Loucy (cell line): ENCODE results near the gene PDRG1.

Experiments used
- H2AFZ ChIP-seq: fragments of 200-600 bp; sonication (generic); 2 replicates; pipeline ENCODE4 v1.6.0; 2016; ENCODE audit warnings: antibody characterized with exemption, mild to moderate bottlenecking, low read length, moderate library complexity
- H3F3A ChIP-seq: fragments of 200-600 bp; 2 replicates; pipeline ENCODE4 v1.6.0; 2016; ENCODE audit warnings: antibody characterized with exemption, low read depth, mild to moderate bottlenecking
- H3K27me3 ChIP-seq: fragments of 200-600 bp; sonication (generic); 2 replicates; pipeline ENCODE4 v1.6.1; 2014; ENCODE audit warnings: low read length, mild to moderate bottlenecking; ENCODE audit not compliant: insufficient read depth, poor library complexity, severe bottlenecking
- H3K36me3 ChIP-seq: fragments of 200-600 bp; sonication (generic); 2 replicates; pipeline ENCODE4 v1.6.1; 2016; ENCODE audit warnings: low read length; ENCODE audit not compliant: insufficient read depth
- H3K4me1 ChIP-seq: fragments of 200-600 bp; sonication (generic); 2 replicates; pipeline ENCODE4 v1.5.1; 2014; ENCODE audit warnings: low read length, mild to moderate bottlenecking; ENCODE audit not compliant: insufficient read depth, poor library complexity, severe bottlenecking
- H3K4me2 ChIP-seq: fragments of 200-600 bp; sonication (generic); 2 replicates; pipeline ENCODE4 v1.6.0; 2014; ENCODE audit warnings: antibody characterized with exemption, low read length, low read depth, mild to moderate bottlenecking; ENCODE audit not compliant: poor library complexity, severe bottlenecking
- H3K4me3 ChIP-seq: fragments of 200-600 bp; sonication (generic); 2 replicates; pipeline ENCODE4 v1.5.1; 2014; ENCODE audit warnings: low read length, mild to moderate bottlenecking, mixed read lengths; ENCODE audit not compliant: poor library complexity, severe bottlenecking
- H3K79me2 ChIP-seq: fragments of 200-600 bp; sonication (generic); 2 replicates; pipeline ENCODE4 v1.6.1; 2014; ENCODE audit warnings: low read length; ENCODE audit not compliant: insufficient read depth
- H3K9ac ChIP-seq: fragments of 200-600 bp; sonication (generic); 2 replicates; pipeline ENCODE4 v1.6.0; 2014; ENCODE audit warnings: mild to moderate bottlenecking, low read depth, low read length, moderate library complexity; ENCODE audit not compliant: poor library complexity, severe bottlenecking
- H3K9me2 ChIP-seq: fragments of 200-600 bp; sonication (generic); replicated peaks from 2 replicates; pipeline ENCODE4 v1.6.1; 2016; ENCODE audit warnings: low read depth, low read length, mixed read lengths
- H3K9me3 ChIP-seq: fragments of 200-600 bp; sonication (generic); 2 replicates; pipeline ENCODE4 v1.6.1; 2014; ENCODE audit warnings: mild to moderate bottlenecking, antibody characterized with exemption, low read length, low read depth; ENCODE audit not compliant: insufficient read depth
- H4K20me1 ChIP-seq: fragments of 200-600 bp; sonication (generic); 2 replicates; pipeline ENCODE4 v1.6.0; 2014; ENCODE audit warnings: antibody characterized with exemption, low read length, mild to moderate bottlenecking; ENCODE audit not compliant: insufficient read depth, poor library complexity, severe bottlenecking
- EZH2phosphoT487 ChIP-seq: fragments of 200-600 bp; IDR thresholded peaks from 2 replicates; pipeline ENCODE4 v1.6.1; 2018; ENCODE audit warnings: antibody characterized with exemption, mild to moderate bottlenecking, moderate library complexity, borderline replicate concordance
- TF ChIP-seq, protein P1 (sequence below): fragments of 200-600 bp; sonication (generic); conservative IDR thresholded peaks from 2 replicates; pipeline ENCODE4 v1.5.1; 2014; ENCODE audit warnings: mild to moderate bottlenecking, antibody characterized with exemption, low read length

The PDRG1 gene

GRCh38 chr20:31927627-31928159 lies 24.2 kb downstream of the PDRG1 start:
- Histone ChIP-seq H3K79me2 (no peaks in the 10 kb centered on the region), H3K36me3 (no peaks in the 10 kb centered on the region), H3K4me3 (no peak overlapping the region), H3K4me1 (peaks cover 4% of the 10 kb centered on the region), H3F3A (no peaks in the 10 kb centered on the region), H3K9me3 (no peaks in the 10 kb centered on the region), H3K9me2 (no peaks in the 10 kb centered on the region), H4K20me1 (no peaks in the 10 kb centered on the region), H2AFZ (no peak overlapping the region), H3K27me3 (no peaks in the 10 kb centered on the region), H3K4me2 (no peak overlapping the region), H3K9ac (no peak overlapping the region)
- TF ChIP-seq, protein P1, sequence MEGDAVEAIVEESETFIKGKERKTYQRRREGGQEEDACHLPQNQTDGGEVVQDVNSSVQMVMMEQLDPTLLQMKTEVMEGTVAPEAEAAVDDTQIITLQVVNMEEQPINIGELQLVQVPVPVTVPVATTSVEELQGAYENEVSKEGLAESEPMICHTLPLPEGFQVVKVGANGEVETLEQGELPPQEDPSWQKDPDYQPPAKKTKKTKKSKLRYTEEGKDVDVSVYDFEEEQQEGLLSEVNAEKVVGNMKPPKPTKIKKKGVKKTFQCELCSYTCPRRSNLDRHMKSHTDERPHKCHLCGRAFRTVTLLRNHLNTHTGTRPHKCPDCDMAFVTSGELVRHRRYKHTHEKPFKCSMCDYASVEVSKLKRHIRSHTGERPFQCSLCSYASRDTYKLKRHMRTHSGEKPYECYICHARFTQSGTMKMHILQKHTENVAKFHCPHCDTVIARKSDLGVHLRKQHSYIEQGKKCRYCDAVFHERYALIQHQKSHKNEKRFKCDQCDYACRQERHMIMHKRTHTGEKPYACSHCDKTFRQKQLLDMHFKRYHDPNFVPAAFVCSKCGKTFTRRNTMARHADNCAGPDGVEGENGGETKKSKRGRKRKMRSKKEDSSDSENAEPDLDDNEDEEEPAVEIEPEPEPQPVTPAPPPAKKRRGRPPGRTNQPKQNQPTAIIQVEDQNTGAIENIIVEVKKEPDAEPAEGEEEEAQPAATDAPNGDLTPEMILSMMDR, result no peak
- no peak for TF ChIP-seq EZH2phosphoT487

GRCh38 chr20:31926493-31926892 lies 25.4 kb downstream of the PDRG1 start:
- Histone ChIP-seq H3K27me3 (no peaks in the 10 kb centered on the region), H3K4me1 (peaks cover 4% of the 10 kb centered on the region), H3K36me3 (no peaks in the 10 kb centered on the region), H4K20me1 (no peaks in the 10 kb centered on the region), H3K9me3 (no peaks in the 10 kb centered on the region), H3K9ac (no peak overlapping the region), H2AFZ (no peak overlapping the region), H3F3A (no peaks in the 10 kb centered on the region), H3K9me2 (no peaks in the 10 kb centered on the region), H3K4me3 (no peak overlapping the region), H3K79me2 (no peaks in the 10 kb centered on the region), H3K4me2 (no peak overlapping the region)
- TF ChIP-seq EZH2phosphoT487, result no peak
- TF ChIP-seq, protein P1, result no peak

- H3K36me3 ChIP-seq, result no peaks in the 10 kb centered on the region
- no peaks in the 10 kb centered on the region for H3K9me2 ChIP-seq
- H2AFZ ChIP-seq, result no peak overlapping the region
- H3K4me3 ChIP-seq, result no peak overlapping the region
- no peaks in the 10 kb centered on the region for H4K20me1 ChIP-seq
- no peaks in the 10 kb centered on the region for H3K27me3 ChIP-seq
- peaks cover 4% of the 10 kb centered on the region for H3K4me1 ChIP-seq
- H3K9me3 ChIP-seq, result no peaks in the 10 kb centered on the region
- TF ChIP-seq EZH2phosphoT487, result no peak
- TF ChIP-seq, protein P1, result no peak
- H3K9ac ChIP-seq, result no peak overlapping the region
- no peak overlapping the region for H3K4me2 ChIP-seq
- no peaks in the 10 kb centered on the region for H3K79me2 ChIP-seq
- no peaks in the 10 kb centered on the region for H3F3A ChIP-seq
These were observed 26.2 kb downstream of the PDRG1 start for GRCh38 chr20:31925631-31926030.
